SIG-M5 treated with dmso at 0.1 percent for 504 hours (cell line): ENCODE measurements around the gene ANKRD12.
"Not testable (repeated sequence)": the region's sequence is repeated elsewhere in the genome, so short reads cannot be mapped to it uniquely, and the experiment has no call there.

Experiments used
- DNase-seq: peaks from one replicate; lab custom pipeline; 2025; ENCODE audit not compliant: unreplicated experiment; lab: John Stamatoyannopoulos, UW

The ANKRD12 gene

DNA sequence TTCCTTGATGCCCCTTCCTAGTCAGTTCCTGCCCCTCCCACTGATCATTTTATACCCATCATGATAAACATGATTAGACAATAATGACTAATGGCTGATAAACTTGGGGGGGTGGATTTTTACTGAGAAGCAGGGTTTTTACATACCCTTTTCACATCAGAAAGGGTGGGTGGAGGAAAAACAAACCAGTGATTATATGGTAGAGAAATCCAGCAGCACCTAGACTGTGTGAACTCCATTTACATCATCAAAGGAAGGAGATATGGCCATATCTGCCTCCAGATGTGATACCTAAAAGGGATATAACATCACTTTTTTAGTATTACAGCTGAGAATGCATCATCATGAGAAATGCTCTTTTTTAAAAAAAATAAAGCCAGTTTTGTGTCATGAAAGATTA, 89.9 kb downstream of the ANKRD12 start:
- no peak for DNase-seq

DNA sequence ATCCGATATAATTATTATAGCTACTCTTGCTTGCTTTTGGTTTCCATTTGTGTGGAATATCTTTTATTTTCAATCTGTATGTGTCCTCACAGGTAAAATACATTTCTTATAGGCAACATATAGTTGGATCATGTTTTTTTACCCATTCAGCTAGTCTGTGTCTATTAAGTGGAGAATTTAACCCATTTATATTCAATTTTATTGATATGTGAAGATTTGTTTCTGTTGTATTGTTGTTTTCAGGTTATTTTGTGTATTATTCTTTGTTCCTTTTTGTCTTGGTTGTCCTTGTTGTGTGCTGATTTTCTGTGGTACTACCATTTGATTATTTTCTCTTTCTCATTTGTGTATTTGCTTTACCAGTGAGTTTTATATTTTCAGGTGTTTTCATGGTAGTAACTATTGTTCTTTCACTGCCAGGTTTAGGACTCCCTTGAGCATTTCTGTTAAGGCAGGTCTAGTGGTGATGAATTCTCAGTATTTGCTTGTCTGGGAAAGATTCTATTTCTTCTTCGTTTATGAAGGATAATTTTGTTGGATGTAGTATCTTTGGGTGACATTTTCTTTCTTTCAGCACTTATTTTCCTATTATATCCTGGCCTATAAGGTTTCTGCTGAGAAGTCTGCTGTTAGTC, 95.4 kb downstream of the ANKRD12 start:
- DNase-seq: no peak

- DNase-seq: no peak
These were observed 96.4 kb downstream of the ANKRD12 start for GRCh38 chr18:9232977-9233376.

- DNase-seq: no peak
These were observed 97.3 kb downstream of the ANKRD12 start for GRCh38 chr18:9233771-9234440.

DNA sequence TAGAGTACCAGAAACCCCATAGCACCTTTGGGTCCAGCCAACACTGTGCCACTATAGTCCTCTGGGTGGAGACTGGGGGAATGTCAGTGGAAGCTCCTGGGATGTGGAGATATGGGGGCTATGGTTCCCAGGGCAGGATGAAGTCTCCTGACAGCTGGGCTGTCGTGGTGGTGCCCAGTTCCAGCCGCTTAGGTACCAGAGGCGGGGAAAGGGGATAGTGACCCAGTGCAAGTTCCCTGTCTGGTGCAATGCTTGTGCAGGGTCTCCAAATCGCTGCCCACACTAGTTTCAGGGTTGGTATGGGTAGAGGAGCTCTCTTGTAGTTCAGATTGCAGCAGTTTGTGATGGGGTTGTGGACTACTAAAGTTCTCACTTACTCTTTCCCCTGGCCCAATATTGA, 97.9 kb downstream of the ANKRD12 start:
- DNase-seq: no peak

GRCh38 chr18:9237981-9238380, 101.4 kb downstream of the ANKRD12 start:
- DNase-seq: no peak

- no peak for DNase-seq
These were observed 103.1 kb downstream of the ANKRD12 start for GRCh38 chr18:9239720-9240119.

GRCh38 chr18:9240270-9240669, 103.7 kb downstream of the ANKRD12 start:
- peak; percentile 44 for DNase-seq

GRCh38 chr18:9243029-9243428, 106.4 kb downstream of the ANKRD12 start:
- DNase-seq: peak; percentile 44

DNA sequence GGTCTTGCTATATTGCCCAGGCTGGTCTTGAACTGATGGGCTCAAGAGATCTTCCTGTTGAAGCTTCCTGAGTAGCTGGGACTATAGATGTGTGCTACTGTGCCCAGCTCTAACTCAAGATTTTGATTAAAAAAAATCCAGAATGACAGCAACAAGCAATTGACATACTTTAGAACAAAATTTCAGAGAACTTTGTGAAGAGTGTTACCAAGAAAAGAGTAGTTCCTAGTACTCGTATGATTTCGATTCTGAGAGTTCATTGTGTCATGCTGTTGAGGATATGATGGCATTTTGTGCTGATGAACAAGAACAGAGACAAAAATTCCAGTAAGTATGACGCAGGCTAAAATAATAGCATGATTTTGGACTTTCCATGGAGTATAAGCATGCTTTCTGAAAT, 107.8 kb downstream of the ANKRD12 start:
- DNase-seq: no peak

- DNase-seq: no peak
These were observed 112.1 kb downstream of the ANKRD12 start for GRCh38 chr18:9248661-9249060.

DNA sequence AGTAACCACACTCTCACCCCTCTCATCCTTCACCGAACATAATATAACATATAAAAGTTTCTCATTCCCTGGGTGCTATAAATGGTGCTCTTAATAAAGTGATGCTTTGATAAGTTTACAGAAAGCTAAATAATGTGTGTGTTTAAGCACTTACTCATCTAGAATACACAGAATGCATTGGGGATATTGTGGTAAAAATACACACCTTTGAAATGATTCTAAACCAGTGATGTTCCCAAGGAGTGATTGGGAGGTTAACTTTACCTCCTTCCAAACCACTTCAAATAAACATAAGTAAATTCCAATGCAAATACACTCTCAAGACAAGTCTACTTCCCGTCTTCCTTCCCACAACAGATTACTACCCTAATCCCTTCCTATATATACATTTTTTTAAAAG, 112.7 kb downstream of the ANKRD12 start:
- DNase-seq: no peak

- no peak for DNase-seq
These were observed 122.6 kb downstream of the ANKRD12 start for GRCh38 chr18:9259173-9259572.

GRCh38 chr18:9260388-9261380, 124.1 kb downstream of the ANKRD12 start:
- no peak for DNase-seq

- DNase-seq: no peak
These were observed 126.7 kb downstream of the ANKRD12 start for GRCh38 chr18:9263264-9263663.

DNA sequence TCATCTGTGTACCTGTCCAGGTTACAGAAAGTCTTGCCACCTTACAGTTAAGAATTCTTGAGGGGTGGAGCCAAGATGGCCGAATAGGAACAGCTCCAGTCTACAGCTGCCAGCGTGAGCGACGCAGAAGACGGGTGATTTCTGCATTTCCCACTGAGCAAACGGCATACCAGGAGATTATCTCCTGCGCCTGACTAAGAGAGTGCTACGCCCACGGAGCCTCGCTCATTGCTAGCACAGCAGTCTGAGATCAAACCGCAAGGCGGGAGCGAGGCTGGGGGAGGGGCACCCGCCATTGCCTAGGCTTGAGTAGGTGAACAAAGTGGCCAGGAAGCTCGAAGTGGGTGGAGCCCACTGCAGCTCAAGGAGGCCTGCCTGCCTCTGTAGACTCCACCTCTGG, 128.2 kb downstream of the ANKRD12 start:
- not testable (repeated sequence) for DNase-seq

- DNase-seq: no peak
These were observed 136.6 kb downstream of the ANKRD12 start for GRCh38 chr18:9273221-9273620.

- no peak for DNase-seq
These were observed 139.3 kb downstream of the ANKRD12 start for GRCh38 chr18:9275890-9276289.

- DNase-seq: no peak
These were observed 141.4 kb downstream of the ANKRD12 start for GRCh38 chr18:9278028-9278427.

DNA sequence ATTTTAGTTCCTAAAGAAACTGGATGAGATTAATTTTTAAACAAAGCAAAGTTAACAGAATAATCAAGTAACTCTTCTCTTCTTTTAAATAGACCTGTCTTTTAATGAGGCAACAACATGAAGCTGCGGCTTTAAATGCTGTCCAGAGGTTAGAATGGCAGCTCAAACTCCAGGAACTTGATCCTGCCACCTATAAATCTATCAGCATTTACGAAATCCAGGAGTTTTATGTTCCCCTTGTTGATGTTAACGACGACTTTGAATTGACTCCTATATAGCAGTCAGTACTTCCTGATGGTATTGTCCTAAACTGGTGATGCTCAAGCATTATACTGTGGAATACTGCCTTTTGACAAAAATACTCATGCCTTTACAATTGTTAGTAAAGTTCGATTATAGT, 144.3 kb downstream of the ANKRD12 start:
- no peak for DNase-seq

DNA sequence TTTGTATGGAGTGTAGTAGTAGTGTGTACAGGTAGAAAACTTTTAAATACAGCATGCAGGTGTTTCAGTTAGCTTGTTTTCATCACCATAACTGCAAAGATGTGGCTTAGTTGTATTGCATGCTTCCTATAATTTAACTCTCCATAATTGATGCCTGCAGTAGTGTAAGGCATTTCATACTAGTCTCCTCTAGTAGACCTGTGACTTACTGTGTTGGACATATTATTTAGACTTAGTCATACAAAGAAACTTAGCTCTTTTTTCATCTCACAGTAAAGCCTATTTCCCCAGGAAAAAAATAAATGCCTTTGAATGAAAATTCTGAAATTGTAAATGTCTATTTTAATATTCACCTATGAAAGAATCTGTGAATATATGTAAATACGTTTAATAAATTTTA, 145.2 kb downstream of the ANKRD12 start:
- no peak for DNase-seq

- no peak for DNase-seq
These were observed 147.2 kb downstream of the ANKRD12 start for GRCh38 chr18:9283791-9284190.
